HL-60 (cell line): ENCODE data around the gene EFNA2.
A peak's percentile ranks its signal among the peaks of the same experiment; 100 is the strongest.

ENCODE experiments used
- DNase-seq, 2 experiments: peaks; one replicate each; pipeline ENCODE4 v3.0.0-alpha.2; 2010 to 2020; ENCODE audit warnings: low read depth in 1 of 2, low spot score in 1 of 2
- H3K27ac ChIP-seq: fragments of 250-450 bp; sonication (Bioruptor Pico); replicated peaks from 2 replicates; pipeline ENCODE4 v1.5.1; 2020; ENCODE audit warnings: mild to moderate bottlenecking, moderate library complexity
- H3K27me3 ChIP-seq: fragments of 250-450 bp; sonication (Bioruptor Pico); 2 replicates; pipeline ENCODE4 v1.5.1; 2021; ENCODE audit warnings: mild to moderate bottlenecking, moderate library complexity; ENCODE audit not compliant: insufficient read depth, poor library complexity, severe bottlenecking
- H3K4me3 ChIP-seq: replicated peaks from 2 replicates; pipeline ENCODE4 v1.5.1; 2011; ENCODE audit warnings: mild to moderate bottlenecking, control low read depth, low read length; ENCODE audit not compliant: insufficient read depth
- GABPA ChIP-seq: IDR thresholded peaks from 2 replicates; pipeline ENCODE4 v1.6.1; 2012; ENCODE audit warnings: low read depth
- POLR2AphosphoS5 ChIP-seq: IDR thresholded peaks from 2 replicates; pipeline ENCODE4 v1.6.1; 2012; ENCODE audit warnings: low read depth
- SPI1 ChIP-seq: IDR thresholded peaks from 2 replicates; pipeline ENCODE4 v1.6.1; 2012; ENCODE audit warnings: low read depth, mild to moderate bottlenecking, borderline replicate concordance
- TF ChIP-seq, protein P1 (sequence below): IDR thresholded peaks from one replicate; pipeline ENCODE4 v1.5.1; 2011; ENCODE audit warnings: low read length, control low read depth, inconsistent platforms; ENCODE audit not compliant: insufficient read depth
- TF ChIP-seq, protein P2 (sequence below): IDR thresholded peaks from 2 replicates; pipeline ENCODE4 v1.6.1; 2012; ENCODE audit warnings: low read depth; ENCODE audit not compliant: insufficient replicate concordance

The EFNA2 gene

DNA sequence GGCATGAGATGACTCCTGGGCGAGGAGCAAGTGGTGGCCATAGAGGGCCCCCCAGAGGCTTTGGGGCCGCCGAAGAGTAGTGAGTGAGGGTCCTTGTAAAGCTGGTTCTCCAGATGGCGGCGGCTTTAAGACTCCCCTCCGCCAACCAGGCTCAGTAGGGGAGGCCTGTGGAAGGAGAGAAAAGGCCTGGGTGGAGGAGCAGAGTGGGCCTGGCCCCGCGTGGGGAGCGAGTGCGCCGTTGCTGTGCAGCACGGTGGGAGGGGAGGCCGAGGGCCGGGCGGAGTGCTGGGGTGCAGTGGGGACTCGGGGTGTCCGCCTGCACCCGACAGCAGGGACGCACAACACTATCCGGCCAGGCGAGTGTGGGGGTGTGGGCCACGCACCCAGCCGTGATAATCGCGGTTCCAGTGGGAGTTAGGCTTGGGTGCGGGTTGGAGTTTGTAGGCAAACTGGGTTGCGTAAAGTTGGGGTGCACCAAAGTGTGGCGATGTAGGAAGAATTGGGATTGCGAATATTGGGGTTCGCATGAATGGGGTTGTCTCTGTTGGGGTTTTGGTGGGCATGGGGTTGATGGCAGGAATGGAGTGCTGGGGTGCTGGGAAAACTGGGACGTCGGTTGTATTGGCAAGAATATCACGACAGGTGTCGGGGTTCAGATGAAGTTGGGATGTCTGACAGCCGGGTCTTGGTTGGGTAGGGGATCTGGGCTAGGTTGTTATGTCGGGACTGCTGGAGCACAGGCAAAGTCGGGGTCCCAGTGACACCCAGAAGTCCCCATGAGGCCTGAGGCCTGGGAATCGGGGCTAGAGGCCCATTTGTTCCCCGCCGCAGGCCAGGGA, 17.2 kb upstream of the EFNA2 start:
- H3K27ac ChIP-seq, result no peak overlapping the region

DNA sequence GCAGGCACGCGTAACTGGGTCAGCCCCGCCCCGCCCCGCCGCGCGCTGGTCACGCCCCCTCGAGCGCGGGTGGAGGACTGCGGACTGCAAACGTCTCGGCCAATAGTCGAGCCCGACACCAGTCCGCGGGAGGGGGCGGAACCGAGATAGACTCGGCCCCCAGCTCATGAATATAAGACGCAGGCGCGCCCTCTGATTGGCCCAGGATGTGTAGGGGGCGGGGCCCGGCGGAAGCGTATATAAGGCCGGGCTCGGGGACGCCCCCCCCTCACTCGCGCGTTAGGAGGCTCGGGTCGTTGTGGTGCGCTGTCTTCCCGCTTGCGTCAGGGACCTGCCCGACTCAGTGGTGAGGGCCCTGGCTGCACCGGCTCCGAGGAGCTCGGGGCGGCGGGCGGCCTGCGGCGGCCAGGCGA, 16.6 kb upstream of the EFNA2 start, which contains the start of gene CIRBP:
CIRBP (plus strand) TSS at position 268 of the 413 bp plus-strand sequence. CDS start 1,602 bp downstream, outside the sequence.
- peak within 1 kb of the TSS; percentile 49 for H3K4me3 ChIP-seq
- no peaks in the 10 kb centered on the region for H3K27me3 ChIP-seq
- H3K27ac ChIP-seq, result peak within 1 kb of the TSS; percentile 100
- peak; percentile 99 to 100 for DNase-seq
- TF ChIP-seq, protein P1, sequence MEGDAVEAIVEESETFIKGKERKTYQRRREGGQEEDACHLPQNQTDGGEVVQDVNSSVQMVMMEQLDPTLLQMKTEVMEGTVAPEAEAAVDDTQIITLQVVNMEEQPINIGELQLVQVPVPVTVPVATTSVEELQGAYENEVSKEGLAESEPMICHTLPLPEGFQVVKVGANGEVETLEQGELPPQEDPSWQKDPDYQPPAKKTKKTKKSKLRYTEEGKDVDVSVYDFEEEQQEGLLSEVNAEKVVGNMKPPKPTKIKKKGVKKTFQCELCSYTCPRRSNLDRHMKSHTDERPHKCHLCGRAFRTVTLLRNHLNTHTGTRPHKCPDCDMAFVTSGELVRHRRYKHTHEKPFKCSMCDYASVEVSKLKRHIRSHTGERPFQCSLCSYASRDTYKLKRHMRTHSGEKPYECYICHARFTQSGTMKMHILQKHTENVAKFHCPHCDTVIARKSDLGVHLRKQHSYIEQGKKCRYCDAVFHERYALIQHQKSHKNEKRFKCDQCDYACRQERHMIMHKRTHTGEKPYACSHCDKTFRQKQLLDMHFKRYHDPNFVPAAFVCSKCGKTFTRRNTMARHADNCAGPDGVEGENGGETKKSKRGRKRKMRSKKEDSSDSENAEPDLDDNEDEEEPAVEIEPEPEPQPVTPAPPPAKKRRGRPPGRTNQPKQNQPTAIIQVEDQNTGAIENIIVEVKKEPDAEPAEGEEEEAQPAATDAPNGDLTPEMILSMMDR, result no peak
- TF ChIP-seq SPI1, result no peak; the same call in 1 of the 2 replicates
- peak; percentile 99 for TF ChIP-seq POLR2AphosphoS5
- no peak for TF ChIP-seq GABPA
- TF ChIP-seq, protein P2, sequence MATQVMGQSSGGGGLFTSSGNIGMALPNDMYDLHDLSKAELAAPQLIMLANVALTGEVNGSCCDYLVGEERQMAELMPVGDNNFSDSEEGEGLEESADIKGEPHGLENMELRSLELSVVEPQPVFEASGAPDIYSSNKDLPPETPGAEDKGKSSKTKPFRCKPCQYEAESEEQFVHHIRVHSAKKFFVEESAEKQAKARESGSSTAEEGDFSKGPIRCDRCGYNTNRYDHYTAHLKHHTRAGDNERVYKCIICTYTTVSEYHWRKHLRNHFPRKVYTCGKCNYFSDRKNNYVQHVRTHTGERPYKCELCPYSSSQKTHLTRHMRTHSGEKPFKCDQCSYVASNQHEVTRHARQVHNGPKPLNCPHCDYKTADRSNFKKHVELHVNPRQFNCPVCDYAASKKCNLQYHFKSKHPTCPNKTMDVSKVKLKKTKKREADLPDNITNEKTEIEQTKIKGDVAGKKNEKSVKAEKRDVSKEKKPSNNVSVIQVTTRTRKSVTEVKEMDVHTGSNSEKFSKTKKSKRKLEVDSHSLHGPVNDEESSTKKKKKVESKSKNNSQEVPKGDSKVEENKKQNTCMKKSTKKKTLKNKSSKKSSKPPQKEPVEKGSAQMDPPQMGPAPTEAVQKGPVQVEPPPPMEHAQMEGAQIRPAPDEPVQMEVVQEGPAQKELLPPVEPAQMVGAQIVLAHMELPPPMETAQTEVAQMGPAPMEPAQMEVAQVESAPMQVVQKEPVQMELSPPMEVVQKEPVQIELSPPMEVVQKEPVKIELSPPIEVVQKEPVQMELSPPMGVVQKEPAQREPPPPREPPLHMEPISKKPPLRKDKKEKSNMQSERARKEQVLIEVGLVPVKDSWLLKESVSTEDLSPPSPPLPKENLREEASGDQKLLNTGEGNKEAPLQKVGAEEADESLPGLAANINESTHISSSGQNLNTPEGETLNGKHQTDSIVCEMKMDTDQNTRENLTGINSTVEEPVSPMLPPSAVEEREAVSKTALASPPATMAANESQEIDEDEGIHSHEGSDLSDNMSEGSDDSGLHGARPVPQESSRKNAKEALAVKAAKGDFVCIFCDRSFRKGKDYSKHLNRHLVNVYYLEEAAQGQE, result peak; percentile 70

More for the DNA sequence above, 17.2 kb upstream of the EFNA2 start:
- no peak; the same call in 1 of the 2 replicates for TF ChIP-seq POLR2AphosphoS5
- TF ChIP-seq, protein P2, result no peak
- Histone ChIP-seq H3K4me3 (no peak overlapping the region), H3K27me3 (no peaks in the 10 kb centered on the region)
- no peak for DNase-seq

DNA sequence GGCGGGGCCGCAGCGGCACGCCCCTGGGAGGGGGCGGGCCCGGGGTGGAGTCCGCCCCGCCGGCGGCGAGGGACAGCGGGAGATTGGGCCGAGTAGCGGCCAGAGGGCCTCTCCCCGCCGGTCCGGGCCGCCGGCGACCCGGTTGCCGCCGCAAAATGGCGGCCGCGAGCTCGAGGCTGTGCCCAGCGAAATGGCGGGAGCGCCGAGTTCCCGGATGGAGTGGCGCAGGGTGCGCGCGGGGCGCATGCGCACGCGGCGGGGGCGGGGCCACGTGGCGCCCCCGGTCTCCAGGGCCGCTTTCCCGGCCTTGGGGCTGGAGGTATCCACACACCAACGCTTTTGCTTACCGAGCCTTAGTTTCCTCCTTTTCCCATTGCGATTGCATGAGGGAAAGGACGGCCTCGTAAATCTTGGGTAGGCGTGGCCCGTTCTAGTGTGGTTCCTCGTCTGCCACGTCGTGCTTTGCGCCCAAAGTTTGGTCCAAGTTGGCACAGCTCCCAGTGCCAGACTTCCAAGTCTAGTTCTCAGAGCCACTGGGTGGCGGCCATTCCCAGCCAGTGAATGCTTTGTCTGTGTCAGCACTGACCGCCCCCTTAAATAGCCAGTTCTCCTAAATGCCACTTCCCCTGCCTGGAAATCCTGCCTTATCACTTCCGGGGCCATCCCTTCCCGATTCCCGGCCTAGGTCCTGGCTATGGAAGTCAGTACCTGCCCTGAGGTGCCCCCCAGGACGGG, 16.0 kb upstream of the EFNA2 start:
- peak in 1 of 2 experiments; percentile 81 for DNase-seq
- TF ChIP-seq POLR2AphosphoS5, result peak; percentile 88
- TF ChIP-seq GABPA, result 0 out of 2 replicates have a peak, but pooled peaks have one; percentile 24
- TF ChIP-seq, protein P1, result no peak
- TF ChIP-seq, protein P2, result no peak
- peak; percentile 54; the same call in 1 of the 2 replicates for TF ChIP-seq SPI1
- Histone ChIP-seq H3K27ac (peak overlapping the region; percentile 100), H3K27me3 (no peaks in the 10 kb centered on the region), H3K4me3 (peak overlapping the region; percentile 49)
